ENCODE data around the gene KCNQ1.

- TF ChIP-seq POLR2A (IDR thresholded peaks at IDR 0.05; ENCODE audit: borderline replicate concordance, extremely low read depth, insufficient read depth, insufficient read length) (no peak), MAX (IDR thresholded peaks at IDR 0.05) (no peak), EZH2phosphoT487 (IDR thresholded peaks at IDR 0.05; ENCODE audit: borderline replicate concordance) (no peak), SIN3A (IDR thresholded peaks at IDR 0.05; ENCODE audit: low read depth) (no peak), EZH2 (IDR thresholded peaks at IDR 0.05) (no peak), ATF3 (IDR thresholded peaks at IDR 0.05) (no peak), CEBPB (IDR thresholded peaks at IDR 0.05; ENCODE audit: low read depth) (no peak), RAD21 (IDR thresholded peaks at IDR 0.05; ENCODE audit: low read depth) (no peak)
- TF ChIP-seq, protein P1, sequence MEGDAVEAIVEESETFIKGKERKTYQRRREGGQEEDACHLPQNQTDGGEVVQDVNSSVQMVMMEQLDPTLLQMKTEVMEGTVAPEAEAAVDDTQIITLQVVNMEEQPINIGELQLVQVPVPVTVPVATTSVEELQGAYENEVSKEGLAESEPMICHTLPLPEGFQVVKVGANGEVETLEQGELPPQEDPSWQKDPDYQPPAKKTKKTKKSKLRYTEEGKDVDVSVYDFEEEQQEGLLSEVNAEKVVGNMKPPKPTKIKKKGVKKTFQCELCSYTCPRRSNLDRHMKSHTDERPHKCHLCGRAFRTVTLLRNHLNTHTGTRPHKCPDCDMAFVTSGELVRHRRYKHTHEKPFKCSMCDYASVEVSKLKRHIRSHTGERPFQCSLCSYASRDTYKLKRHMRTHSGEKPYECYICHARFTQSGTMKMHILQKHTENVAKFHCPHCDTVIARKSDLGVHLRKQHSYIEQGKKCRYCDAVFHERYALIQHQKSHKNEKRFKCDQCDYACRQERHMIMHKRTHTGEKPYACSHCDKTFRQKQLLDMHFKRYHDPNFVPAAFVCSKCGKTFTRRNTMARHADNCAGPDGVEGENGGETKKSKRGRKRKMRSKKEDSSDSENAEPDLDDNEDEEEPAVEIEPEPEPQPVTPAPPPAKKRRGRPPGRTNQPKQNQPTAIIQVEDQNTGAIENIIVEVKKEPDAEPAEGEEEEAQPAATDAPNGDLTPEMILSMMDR (IDR thresholded peaks at IDR 0.05 in 2 of 3, conservative IDR thresholded peaks at IDR 0.05 in 1 of 3; ENCODE audit: borderline replicate concordance in 1 of 3, insufficient read depth in 1 of 3, low read depth in 2 of 3, low read length in 2 of 3), result no peak
- TF ChIP-seq, protein P2, sequence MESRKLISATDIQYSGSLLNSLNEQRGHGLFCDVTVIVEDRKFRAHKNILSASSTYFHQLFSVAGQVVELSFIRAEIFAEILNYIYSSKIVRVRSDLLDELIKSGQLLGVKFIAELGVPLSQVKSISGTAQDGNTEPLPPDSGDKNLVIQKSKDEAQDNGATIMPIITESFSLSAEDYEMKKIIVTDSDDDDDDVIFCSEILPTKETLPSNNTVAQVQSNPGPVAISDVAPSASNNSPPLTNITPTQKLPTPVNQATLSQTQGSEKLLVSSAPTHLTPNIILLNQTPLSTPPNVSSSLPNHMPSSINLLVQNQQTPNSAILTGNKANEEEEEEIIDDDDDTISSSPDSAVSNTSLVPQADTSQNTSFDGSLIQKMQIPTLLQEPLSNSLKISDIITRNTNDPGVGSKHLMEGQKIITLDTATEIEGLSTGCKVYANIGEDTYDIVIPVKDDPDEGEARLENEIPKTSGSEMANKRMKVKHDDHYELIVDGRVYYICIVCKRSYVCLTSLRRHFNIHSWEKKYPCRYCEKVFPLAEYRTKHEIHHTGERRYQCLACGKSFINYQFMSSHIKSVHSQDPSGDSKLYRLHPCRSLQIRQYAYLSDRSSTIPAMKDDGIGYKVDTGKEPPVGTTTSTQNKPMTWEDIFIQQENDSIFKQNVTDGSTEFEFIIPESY (IDR thresholded peaks at IDR 0.05; ENCODE audit: extremely low read depth, insufficient replicate concordance, low read length), result no peak
Observed at GRCh38 chr11:2862395-2863275, 417.8 kb downstream of the KCNQ1 start.
